Measurements from ENCODE around the gene PDS5A. TPM values are rescaled to one million over a fixed set of nuclear protein-coding genes. Genes with fewer than 3 reads are reported as not detected.
"Not testable (repeated sequence)": the region's sequence is repeated elsewhere in the genome, so short reads cannot be mapped to it uniquely, and the experiment has no call there.

PDS5A gene
- total RNA-seq, 1 experiment from 2014 or later: 86.4 TPM

GRCh38 chr4:39820186-39820585 lies 157.5 kb downstream of the PDS5A start:
- Histone ChIP-seq H3K4me3 (no peak overlapping the region), H3K27ac (no peak overlapping the region), H3K9me3 (ENCODE audit: insufficient read depth, low read depth) (no peaks in the 10 kb centered on the region), H3F3A (ENCODE audit: insufficient read depth, low read depth) (0 out of 2 replicates have a peak, but pooled peaks cover 4% of the 10 kb centered on the region), H3K27me3 (ENCODE audit: insufficient read depth, low read depth) (no peaks in the 10 kb centered on the region), H4K20me1 (ENCODE audit: insufficient read depth) (no peaks in the 10 kb centered on the region), H3K4me2 (no peak overlapping the region), H3K9me2 (ENCODE audit: insufficient read depth) (no peaks in the 10 kb centered on the region), H2AFZ (no peak overlapping the region), H3K79me2 (ENCODE audit: low read depth) (no peaks in the 10 kb centered on the region), H3K4me1 (replicated peaks; ENCODE audit: insufficient read depth) (no peaks in the 10 kb centered on the region), H3K36me3 (ENCODE audit: low read depth) (no peaks in the 10 kb centered on the region)
- intact Hi-C loops (cut with micrococcal nuclease; ENCODE audit: unreplicated experiment): no loop called here
- DNase-seq: no peak
- ChIA-PET POLR2A (ENCODE audit: unreplicated experiment) (no interaction called here), CTCF (no interaction called here)
- TF ChIP-seq CTCF (conservative IDR thresholded peaks at IDR 0.05) (no peak), EZH2 (IDR thresholded peaks at IDR 0.05; ENCODE audit: low read depth) (no peak)
- no TSS peak for BruUV-seq (replicated peaks)

- no peaks in the 10 kb centered on the region for H4K20me1 ChIP-seq (ENCODE audit: insufficient read depth)
- intact Hi-C loops (cut with micrococcal nuclease; ENCODE audit: unreplicated experiment): no loop called here
- no peaks in the 10 kb centered on the region for H3K9me2 ChIP-seq (ENCODE audit: insufficient read depth)
- no peak overlapping the region for H3K4me2 ChIP-seq
- TF ChIP-seq CTCF (conservative IDR thresholded peaks at IDR 0.05): no peak
- TF ChIP-seq EZH2 (IDR thresholded peaks at IDR 0.05; ENCODE audit: low read depth): no peak
- no peaks in the 10 kb centered on the region for H3K79me2 ChIP-seq (ENCODE audit: low read depth)
- CTCF ChIA-PET: no interaction called here
- POLR2A ChIA-PET (ENCODE audit: unreplicated experiment): no interaction called here
- H3F3A ChIP-seq (ENCODE audit: insufficient read depth, low read depth): 0 out of 2 replicates have a peak, but pooled peaks cover 4% of the 10 kb centered on the region
- H3K27ac ChIP-seq: no peak overlapping the region
- H3K4me1 ChIP-seq (replicated peaks; ENCODE audit: insufficient read depth): no peaks in the 10 kb centered on the region
- H3K9me3 ChIP-seq (ENCODE audit: insufficient read depth, low read depth): no peaks in the 10 kb centered on the region
- DNase-seq: no peak
- no peak overlapping the region for H2AFZ ChIP-seq
- H3K4me3 ChIP-seq: no peak overlapping the region
- H3K27me3 ChIP-seq (ENCODE audit: insufficient read depth, low read depth): no peaks in the 10 kb centered on the region
- no peaks in the 10 kb centered on the region for H3K36me3 ChIP-seq (ENCODE audit: low read depth)
- BruUV-seq (replicated peaks): no TSS peak
Observed at GRCh38 chr4:39818646-39819045, 159.1 kb downstream of the PDS5A start.

GRCh38 chr4:39814403-39815185 lies 163.1 kb downstream of the PDS5A start:
- Histone ChIP-seq H3K4me2 (no peak overlapping the region), H4K20me1 (ENCODE audit: insufficient read depth) (no peaks in the 10 kb centered on the region), H3K9me2 (ENCODE audit: insufficient read depth) (no peaks in the 10 kb centered on the region), H3K79me2 (ENCODE audit: low read depth) (no peaks in the 10 kb centered on the region), H3K27me3 (ENCODE audit: insufficient read depth, low read depth) (no peaks in the 10 kb centered on the region), H3K4me1 (replicated peaks; ENCODE audit: insufficient read depth) (no peaks in the 10 kb centered on the region), H3K36me3 (ENCODE audit: low read depth) (no peaks in the 10 kb centered on the region), H3K4me3 (no peak overlapping the region), H2AFZ (no peak overlapping the region), H3K9me3 (ENCODE audit: insufficient read depth, low read depth) (no peaks in the 10 kb centered on the region), H3F3A (ENCODE audit: insufficient read depth, low read depth) (0 out of 2 replicates have a peak, but pooled peaks cover 4% of the 10 kb centered on the region), H3K27ac (no peak overlapping the region)
- DNase-seq: no peak
- ChIA-PET POLR2A (ENCODE audit: unreplicated experiment) (no interaction called here), CTCF (no interaction called here)
- TF ChIP-seq EZH2 (IDR thresholded peaks at IDR 0.05; ENCODE audit: low read depth) (no peak), CTCF (conservative IDR thresholded peaks at IDR 0.05) (no peak)
- intact Hi-C loops (cut with micrococcal nuclease; ENCODE audit: unreplicated experiment): no loop called here
- no TSS peak for BruUV-seq (replicated peaks)

DNA sequence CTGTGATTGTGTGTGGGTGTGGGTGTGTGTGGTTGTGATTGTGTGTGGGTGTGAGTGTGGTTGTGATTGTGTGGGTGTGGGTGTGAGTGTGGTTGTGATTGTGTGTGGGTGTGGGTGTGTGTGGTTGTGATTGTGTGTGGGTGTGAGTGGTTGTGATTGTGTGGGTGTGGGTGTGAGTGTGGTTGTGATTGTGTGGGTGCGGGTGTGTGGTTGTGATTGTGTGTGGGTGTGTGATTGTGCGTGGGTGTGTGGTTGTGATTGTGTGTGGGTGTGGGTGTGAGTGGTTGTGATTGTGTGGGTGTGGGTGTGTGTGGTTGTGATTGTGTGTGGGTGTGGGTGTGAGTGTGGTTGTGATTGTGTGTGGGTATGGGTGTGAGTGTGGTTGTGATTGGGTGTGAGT lies 163.9 kb downstream of the PDS5A start:
- H3K27ac ChIP-seq; H3K79me2 ChIP-seq (ENCODE audit: low read depth); H3K4me2 ChIP-seq; intact Hi-C loops (cut with micrococcal nuclease; ENCODE audit: unreplicated experiment); BruUV-seq (replicated peaks); H4K20me1 ChIP-seq (ENCODE audit: insufficient read depth); H3K36me3 ChIP-seq (ENCODE audit: low read depth); DNase-seq; H2AFZ ChIP-seq; H3K9me2 ChIP-seq (ENCODE audit: insufficient read depth); H3F3A ChIP-seq (ENCODE audit: insufficient read depth, low read depth); H3K27me3 ChIP-seq (ENCODE audit: insufficient read depth, low read depth); CTCF ChIA-PET; POLR2A ChIA-PET (ENCODE audit: unreplicated experiment); H3K4me1 ChIP-seq (replicated peaks; ENCODE audit: insufficient read depth); H3K4me3 ChIP-seq; H3K9me3 ChIP-seq (ENCODE audit: insufficient read depth, low read depth): not testable (repeated sequence)

- DNase-seq; H3K4me1 ChIP-seq (replicated peaks; ENCODE audit: insufficient read depth); H3K79me2 ChIP-seq (ENCODE audit: low read depth); H3K4me2 ChIP-seq; H3F3A ChIP-seq (ENCODE audit: insufficient read depth, low read depth); POLR2A ChIA-PET (ENCODE audit: unreplicated experiment); H3K36me3 ChIP-seq (ENCODE audit: low read depth); H2AFZ ChIP-seq; H3K4me3 ChIP-seq; BruUV-seq (replicated peaks); H3K9me2 ChIP-seq (ENCODE audit: insufficient read depth); H3K9me3 ChIP-seq (ENCODE audit: insufficient read depth, low read depth); H3K27ac ChIP-seq; CTCF ChIA-PET; intact Hi-C loops (cut with micrococcal nuclease; ENCODE audit: unreplicated experiment); H4K20me1 ChIP-seq (ENCODE audit: insufficient read depth); H3K27me3 ChIP-seq (ENCODE audit: insufficient read depth, low read depth): not testable (repeated sequence)
Observed at GRCh38 chr4:39813033-39813432, 164.7 kb downstream of the PDS5A start.

Data from PC-9 (cell line).